EL (cell line): Measurements from ENCODE around the gene VDAC1.
A peak's percentile ranks its signal among the peaks of the same experiment; 100 is the strongest.
"Not testable (repeated sequence)": the region's sequence is repeated elsewhere in the genome, so short reads cannot be mapped to it uniquely, and the experiment has no call there.

Source experiments
- DNase-seq: peaks from one replicate; pipeline ENCODE4 v3.0.0-alpha.2; 2016

Gene VDAC1

DNA sequence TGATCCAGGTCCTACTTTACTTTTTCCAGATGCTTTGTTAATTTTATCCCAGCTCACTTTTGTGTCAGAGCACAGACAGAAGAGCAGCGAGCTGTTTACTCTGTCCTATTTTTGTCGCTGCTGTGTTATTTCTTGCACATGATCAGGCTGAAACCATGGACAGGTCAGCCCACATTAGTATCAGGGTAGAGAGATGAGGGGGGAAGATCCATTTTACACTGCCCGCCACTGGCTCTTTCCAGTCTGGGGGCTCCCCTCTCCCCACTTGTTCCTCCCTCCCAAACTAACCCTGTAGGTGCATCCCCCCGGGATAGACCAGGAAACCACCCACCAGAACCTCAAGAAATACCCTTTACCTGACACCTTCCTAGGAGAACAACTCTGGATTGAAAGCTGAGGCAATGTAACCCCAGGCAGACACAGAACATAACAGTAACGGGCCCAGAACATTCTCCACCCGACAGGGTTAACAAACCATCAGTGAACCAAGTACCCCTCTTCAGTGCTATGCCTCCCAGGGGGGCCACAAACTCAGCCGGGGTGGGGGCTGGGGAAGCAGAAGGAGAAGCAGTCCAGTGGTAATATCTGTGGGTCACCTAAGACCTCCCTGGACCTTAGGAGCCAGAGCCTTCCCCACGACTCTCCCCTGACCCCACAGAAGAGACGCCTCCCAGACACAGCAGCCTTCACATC lies 10.3 kb downstream of the VDAC1 start:
- no peak for DNase-seq

DNA sequence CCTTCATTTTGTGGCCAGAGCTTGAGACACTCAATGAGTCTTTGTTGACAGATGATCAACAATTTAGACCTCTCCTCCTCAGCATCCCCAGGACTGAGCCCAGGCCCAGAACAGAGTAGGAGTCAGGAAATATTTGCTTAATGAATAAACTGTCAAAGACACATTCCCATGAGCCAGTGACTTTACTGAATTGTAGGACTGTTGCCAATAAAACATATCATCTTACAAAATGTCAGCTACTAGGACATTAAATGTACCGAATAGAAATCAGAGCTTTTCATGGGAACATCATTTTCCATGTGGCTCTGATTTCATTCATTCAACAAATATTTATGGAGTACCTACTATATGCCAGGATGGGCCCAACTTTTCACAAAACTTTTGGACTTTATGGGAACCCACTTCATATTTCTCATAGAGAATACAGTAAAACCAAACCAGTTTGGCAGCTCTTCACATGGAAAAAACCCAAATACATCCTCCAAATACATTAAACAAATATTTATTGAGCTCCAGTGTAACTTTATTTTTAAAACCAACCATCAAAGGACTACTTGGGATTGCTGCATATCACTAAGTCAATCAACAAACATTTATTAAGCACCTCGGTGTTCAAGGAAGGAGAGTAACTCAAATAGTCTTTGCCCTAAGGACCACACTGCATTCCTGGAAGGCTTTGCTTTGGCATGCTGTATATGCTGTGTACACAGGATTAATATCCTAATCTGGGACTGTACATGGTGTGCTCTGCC lies 11.4 kb downstream of the VDAC1 start:
- DNase-seq, result peak; percentile 77

DNA sequence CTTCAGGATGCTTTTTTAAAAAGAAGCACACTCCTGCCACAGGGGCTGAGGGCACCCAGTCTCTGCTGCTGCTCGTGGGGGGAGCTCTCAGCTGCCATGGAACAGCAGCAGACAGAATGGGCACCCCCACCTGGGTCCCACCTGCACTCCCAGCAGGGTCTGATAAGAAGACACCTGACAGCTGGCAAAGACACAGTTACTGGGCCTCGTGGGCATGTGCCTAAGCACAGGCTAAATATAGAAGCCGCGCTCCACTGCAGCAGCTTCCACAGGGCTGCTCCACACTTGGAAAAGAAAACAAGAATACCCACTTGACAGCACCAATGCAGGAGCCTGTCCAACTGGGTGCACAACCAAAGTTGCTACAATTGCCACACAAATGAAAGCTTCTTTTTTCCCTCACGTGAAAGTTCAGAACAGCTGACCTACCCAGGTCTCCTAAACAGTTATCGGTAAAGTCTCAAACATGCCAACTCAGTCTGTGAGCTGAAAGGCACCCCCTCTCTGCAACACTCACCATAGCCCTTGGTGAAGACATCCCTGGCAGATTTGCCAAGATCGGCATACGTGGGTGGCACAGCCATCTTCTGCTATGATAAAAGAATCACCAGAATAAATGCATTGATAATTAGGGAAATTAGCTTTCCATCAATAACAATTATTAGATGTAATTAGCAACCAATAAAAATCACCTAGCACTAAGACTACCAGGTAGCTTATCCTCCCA lies 12.2 kb downstream of the VDAC1 start:
- DNase-seq, result no peak

DNA sequence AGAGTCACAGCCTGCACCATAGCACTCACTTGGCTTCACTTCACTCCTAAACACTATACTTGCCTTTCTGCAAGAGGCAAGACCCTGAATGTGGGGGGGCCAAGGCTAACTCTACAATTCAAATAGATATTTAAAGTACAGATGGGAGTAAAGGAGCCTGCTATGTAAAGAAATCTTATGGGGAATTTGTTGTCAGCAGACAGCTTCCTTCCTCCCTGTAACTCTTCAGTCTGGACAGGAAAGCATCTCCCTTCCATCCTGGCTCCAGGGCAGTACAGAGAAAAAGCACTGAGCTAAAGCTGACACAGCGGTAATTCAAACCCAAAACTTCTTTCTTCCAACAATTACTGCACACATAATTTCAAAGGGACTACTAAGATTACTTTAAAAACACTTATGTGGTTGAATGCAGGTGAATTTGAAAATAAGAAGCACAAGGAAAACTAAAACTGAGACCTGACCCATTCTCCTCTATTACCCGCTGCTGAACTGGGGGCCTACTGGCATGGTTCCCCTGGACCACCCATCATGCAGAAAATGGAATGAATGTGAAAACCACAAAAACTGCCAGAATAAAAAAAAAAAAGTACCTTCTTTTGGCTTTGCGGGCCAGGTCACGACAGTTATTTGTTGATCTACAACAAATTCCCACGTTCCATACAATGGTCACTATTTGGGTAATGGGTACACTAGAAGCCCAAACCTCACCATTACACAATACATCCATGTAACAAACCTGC lies 13.4 kb downstream of the VDAC1 start:
- DNase-seq, result no peak

DNA sequence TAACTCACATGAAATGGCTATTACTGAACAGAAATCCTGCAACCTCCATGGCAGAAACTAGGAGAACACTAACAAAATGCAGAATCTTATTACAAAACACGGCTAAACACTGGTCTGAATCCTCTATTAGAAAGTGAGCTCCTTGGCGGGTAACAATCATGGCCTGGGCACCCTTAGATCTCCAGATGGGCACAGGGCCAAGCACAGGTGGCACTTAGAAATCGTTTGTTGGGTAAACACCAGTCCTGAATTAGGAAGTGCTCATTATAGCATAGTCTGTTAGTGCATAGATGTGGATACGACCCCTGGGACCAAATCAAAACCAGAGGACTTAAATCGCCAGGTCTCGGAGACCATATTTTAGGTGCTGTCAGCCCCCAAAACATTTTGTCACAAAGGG lies 14.4 kb downstream of the VDAC1 start:
- DNase-seq, result no peak

DNA sequence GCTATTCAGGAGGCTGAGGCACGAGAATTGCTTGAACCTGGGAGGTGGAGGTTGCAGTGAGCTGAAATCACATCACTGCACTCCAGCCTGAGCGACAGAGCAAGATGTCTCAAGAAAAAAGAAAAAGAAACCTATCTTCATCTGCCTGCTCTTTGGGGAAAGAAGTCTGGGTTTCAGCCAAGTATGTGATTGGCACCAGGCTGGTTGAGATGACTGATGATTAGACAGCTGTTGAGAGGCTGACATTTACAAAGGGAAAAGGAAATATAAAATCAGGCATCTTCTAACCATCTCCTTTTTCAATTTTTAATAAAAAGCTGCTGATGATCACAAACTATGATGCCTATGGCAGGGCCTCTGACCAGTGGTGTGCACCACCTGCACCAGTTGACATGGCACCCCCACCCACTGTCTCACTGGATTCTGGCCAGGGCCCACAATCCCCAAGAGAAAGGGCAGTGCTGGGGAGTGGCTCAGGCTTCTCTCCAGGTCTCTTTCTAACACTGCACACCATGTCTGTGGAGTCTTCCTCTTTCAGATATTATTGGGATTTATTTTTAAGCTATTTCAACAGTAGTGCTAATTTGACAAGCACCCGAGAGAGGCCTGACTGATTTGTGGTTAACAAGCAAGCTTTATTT lies 19.1 kb downstream of the VDAC1 start:
- no peak for DNase-seq

DNA sequence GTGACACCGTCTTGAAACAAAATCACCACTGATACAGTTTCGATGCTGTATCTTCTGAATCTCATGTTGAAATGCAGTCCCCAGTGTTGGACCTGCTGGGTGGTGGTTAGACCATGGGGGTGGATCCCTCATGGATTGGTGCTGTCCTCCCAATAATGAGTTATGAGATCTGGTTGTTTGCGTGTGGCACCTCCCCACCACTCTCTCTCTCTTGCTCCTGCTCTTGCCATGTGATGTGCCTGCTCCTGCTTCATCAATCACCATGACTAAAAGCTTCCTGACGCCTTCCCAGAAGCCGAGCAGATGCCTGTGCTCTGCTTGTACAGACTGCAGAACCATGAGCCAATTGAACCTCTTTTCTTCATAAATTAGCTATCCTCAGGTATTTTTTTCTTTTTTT lies 21.1 kb downstream of the VDAC1 start:
- no peak for DNase-seq

DNA sequence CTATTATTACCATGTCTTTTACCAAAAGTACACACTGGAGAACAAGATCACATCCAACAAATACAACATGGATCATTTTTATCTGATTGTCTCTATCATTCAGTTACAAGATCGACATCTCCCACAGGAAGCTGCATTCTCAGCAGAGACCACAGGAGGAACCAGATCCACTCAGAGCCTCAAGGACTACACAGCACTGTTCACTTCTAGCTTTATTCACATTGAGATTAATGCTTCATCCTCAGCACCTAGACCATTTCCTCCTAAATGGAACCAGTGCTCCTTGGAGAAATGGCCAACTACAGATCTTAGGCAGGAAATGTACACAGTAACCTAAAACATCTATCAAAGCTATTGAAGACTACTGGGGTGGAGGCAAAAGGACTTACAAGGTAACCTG lies 23.1 kb downstream of the VDAC1 start:
- no peak for DNase-seq

DNA sequence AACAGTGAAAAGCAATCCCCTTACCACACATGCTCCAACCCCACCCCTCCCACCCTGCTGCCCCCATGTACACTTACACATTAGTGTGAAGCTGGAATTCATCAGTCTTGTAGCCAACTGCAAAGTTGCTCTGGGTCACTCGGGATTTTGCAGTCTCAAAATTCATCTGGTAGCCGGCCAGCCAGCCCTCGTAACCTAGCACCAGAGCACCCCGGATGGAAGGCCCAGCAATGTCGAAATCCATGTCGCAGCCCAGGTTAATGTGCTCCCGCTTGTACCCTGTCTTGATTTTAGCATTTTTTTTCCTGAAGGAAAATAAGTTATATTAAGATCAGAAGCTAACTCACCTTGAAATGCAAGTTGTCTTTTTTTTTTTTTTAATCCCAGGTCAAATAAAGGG lies 24.1 kb downstream of the VDAC1 start:
- DNase-seq, result no peak

DNA sequence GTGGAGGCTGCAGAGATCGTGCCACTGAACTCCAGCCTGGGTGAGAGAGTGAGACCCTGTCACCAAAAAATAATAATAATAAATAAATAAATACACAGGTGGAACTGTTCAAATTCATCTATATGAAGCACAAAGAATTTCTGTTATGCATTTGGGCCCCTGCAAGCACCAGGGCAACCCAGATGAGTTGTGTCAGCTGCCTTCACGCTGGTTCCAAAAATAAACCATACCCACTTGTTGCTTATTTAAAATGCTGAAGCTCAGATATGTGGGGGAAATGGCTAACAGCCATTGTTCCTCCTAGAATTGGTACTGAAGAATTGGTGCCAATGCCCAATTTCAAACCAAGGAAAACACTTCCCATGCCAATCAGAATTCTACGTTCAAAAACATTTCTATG lies 25.8 kb downstream of the VDAC1 start:
- no peak for DNase-seq

DNA sequence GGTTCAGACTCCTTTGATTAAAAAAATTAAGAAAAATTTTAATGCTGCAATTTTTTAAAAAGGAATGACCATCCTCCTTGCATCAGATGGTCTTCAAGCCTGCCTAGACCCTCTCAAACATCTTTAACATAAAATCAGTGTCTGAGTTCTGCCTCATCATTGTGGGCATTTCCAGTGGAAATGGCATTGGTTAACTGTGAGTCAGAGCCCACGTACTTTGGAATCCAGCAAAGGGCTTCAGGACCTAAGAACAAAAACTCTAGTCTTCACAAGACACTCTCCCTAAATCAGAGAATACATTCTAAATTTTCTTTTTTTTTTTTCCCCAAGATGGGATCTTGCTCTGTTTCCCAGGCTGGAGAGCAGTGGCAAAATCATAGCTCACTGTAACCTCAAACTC lies 26.9 kb downstream of the VDAC1 start:
- peak; percentile 76 for DNase-seq

DNA sequence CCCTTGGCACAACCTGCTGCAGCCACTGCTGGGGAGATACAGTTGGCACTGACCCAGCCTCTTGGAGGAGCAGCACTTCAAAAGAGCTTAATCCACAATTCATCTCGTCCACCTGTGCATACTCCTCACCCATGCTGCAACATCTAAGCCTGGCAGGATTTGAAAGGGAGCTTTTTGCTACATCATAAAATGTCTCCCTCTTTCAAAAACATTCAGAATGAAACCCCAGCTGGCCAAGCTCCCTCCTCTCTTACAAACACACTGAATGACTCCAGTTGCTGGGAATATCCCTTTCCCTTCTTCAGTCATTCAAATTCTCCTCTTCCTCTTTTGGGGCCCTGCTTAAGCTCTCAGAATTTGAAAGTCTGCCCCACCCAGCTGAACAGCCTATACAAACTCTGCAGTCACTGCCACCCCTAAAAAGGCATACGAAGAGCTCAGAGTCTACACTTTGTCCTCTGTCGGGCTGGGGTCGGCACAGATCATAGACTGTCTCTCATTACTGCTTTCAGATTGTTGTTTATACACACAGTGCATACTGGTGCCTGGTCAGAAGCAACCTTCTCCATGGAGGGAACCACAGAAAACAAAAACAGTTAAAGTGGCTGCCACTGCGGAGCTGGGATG lies 27.5 kb downstream of the VDAC1 start:
- DNase-seq, result no peak

DNA sequence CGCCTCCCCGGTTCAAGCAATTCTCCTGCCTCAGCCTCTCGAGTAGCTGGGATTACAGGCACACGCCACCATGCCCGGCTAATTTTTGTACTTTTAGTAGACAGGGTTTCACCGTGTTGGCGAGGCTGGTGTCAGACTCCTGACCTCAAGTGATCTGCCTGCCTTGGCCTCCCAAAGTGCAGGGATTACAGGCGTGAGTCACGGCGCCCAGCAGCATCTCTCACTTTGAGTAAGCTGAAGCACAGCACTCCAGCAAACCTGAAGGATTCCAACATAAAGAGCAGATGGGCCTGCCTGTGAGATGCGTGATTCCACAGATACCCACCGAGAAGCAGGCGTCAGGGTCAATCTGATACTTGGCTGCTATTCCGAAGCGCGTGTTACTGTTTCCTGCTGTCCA lies 29.2 kb downstream of the VDAC1 start:
- not testable (repeated sequence) for DNase-seq

DNA sequence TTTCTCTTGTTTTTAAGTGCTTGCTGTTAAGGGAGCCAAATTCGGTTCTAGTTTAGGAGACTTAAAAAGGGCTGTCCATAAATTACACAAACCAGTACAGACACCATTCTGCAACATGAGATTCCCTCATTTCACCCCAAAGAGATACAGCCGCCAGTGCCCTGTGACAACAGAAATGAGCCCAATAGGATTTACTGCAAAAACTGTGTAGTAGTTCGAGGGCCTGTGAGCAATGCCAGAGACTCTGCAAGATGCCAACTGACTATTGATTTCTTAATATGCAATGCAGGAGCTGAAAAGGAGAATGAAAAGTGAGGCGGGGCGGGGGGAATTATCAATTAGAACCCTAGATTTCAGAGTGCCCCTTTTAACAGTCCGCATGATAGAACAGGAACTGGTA lies 30.6 kb downstream of the VDAC1 start:
- no peak for DNase-seq

DNA sequence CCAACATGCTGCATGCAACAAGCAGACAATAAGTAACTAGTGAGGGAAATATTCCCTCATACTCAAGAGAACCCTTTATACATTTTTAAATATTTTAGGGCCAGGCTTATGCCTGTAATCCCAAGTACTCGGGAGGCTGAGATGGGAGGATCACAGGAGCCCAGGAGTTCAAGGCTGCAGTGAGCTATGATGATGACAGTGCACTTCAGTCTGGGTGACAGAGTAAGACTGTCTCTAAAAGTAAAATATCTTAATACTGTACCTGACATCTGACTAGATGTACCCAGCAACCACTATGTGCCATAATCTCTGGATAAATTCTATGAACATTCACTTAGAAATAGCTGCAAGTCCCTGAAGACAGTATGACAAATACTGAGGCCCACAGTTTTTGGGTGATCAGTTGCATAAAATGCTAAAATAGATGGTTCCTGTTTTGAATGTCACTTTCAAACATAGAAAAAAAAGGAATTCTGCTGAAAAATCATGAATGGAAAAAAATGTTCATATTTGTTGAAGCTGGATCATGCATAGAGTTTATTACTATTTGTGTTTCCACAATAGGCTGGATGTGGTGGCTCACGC lies 34.4 kb downstream of the VDAC1 start:
- DNase-seq, result no peak

DNA sequence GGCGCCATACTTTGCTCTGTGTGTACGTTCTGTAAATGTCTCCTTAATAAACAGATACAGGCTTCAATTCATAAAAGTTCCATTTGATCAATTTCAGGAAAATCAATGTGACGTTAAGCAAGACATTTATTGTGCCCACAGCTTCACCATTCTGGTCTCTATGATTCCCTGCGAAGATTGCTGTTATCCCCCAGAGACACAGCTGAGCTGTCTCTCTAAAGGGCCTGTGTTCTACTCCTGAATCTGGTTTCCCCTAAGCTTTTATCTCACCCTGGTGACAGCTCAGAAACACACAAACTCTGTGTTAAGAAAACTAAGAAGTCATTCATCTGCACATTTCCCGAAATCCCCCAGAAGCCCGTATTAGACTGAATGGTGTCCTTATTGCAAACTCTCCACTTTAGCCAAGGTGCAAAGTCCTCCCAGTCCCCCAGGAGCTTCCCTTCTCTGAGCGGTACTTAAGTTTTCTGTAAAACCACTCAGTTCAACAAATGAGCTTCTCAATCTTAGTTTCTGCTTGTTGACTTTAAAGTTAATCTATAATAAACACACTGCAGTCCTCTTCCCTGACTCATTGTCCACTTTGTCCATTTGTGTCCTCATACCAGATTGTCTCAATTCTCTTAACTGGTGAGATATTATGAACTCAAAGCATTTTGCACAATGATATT lies 35.0 kb downstream of the VDAC1 start:
- peak; percentile 31 for DNase-seq

DNA sequence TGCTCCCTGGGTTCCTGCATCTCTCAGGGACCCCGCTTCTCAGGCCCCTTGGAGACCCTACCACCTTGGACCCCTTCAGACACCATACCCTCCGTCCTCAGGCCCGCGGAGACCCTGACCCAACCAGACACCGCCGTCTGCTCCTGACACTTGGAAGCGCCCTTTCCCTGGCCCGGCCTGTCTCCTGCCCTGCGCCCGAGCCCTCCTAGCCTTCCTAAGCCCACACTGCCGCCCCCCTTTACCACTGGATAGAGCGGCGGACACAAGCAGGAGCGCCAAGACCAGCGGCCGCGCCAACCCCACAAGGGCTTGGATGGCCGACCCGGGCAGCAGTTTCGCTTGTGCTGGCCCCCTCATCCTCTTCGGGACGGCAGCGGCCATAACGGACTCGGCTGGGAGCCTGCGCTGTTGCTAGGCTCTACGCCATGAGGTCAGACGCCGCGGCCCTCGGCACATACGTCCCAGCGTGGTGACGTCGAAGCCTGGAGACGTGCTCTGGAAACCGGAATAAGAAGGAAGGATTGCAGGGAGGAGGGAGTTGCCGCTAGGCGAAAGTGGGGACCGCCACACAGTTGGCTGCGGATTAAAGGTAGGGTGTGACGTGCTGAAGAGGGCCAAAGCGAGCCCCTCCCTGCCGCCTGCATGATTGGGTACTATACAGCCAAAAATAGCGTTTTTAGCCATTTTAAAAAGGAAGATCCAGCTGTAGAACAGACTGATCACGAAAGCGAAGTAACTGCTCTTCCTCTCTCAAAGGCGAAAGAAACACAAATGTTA lies 36.4 kb downstream of the VDAC1 start, which contains the start of gene C5orf15:
Gene C5orf15, minus strand, starts transcription at position 422 of the 777 bp plus-strand sequence. Its CDS starts 41 bp downstream, at position 381.
- peak; percentile 99 for DNase-seq

DNA sequence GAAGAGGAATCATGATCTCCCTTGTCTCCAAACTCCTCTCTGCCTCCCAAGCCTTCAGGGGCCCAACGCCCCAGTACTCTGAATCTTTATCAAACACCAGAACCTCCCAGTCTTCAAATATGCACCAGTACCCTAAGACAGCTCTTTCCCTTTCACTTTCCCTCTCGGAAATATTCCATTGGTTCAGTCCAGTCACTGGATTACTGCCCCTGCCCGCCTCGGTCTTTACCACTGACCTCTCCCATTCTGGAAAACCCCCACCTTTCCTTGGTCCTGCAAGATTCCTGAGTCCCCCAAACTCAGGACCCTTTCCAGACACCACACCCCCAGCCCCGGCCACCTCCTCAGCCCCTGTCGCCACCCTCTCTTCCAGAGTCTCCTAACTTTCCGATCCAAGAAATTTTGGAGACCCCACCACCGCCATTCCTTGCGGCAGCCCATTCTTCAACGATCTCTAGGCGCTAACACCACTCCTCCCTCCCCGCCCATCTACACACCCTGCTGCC lies 37.0 kb downstream of the VDAC1 start:
- peak; percentile 59 for DNase-seq

DNA sequence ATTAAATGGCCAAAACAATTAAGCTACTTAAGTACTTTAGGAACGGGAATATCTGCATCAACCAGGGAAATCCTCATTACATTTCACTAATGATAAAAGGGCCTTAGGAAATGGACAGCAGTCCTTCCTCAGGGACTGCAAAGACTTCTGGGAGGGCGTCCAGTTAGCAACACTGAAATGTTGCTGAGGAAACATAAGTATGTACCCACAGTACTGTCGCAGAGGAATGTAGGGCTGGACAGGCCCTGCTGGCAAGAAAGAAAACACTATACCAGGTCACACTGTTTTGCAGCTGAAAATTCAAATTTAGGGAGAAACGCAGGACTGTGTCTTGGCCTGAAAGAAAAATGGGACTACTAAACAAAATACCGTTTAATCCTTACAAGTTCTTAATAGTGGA lies 37.7 kb downstream of the VDAC1 start:
- DNase-seq, result peak; percentile 20

DNA sequence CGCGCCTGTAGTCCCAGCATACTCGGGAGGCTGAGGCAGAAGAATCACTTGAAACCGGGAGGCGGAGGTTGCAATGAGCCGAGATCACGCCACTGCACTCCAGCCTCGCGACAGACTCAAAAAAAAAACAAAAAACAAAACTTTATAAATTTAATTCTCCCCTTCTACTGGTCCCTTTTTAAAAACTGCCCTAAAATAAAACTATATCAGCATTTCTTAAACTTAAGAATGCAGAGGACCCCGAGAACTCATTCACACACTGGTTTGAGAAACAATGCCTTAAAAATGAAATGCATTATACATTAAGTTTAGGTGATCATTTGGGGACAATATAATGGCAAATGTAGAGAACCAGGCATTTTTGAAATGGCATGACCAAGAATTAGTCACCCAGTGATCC lies 38.7 kb downstream of the VDAC1 start:
- no peak for DNase-seq
